SK-N-MC (cell line): Measurements from ENCODE around the gene SPATS1.

Experiments
- DNase-seq: peaks from one replicate; pipeline ENCODE4 v3.0.0-alpha.2; 2011; ENCODE audit warnings: low read depth, low spot score
- H3K27ac ChIP-seq: fragments of 200-600 bp; sonication (generic); 2 replicates; pipeline ENCODE4 v1.5.1; 2016; ENCODE audit warnings: mixed run types
- H3K36me3 ChIP-seq: fragments of 200-600 bp; sonication (generic); 2 replicates; pipeline ENCODE4 v1.6.1; 2017; ENCODE audit warnings: antibody characterized with exemption, low read length, mixed read lengths; ENCODE audit not compliant: insufficient read depth
- H3K4me3 ChIP-seq: fragments of 200-600 bp; sonication (generic); 2 replicates; pipeline ENCODE4 v1.5.1; 2016
- H3K9ac ChIP-seq: fragments of 200-600 bp; sonication (generic); 2 replicates; pipeline ENCODE4 v1.8.0; 2017; ENCODE audit warnings: mixed run types, mixed read lengths; ENCODE audit not compliant: insufficient read length
- H3K9me3 ChIP-seq: fragments of 200-600 bp; sonication (generic); 2 replicates; pipeline ENCODE4 v1.6.1; 2017; ENCODE audit warnings: low read depth, mild to moderate bottlenecking, antibody characterized with exemption, low read length, moderate library complexity, mixed read lengths
- EZH2 ChIP-seq: fragments of 200-600 bp; sonication (generic); IDR thresholded peaks from one replicate; pipeline ENCODE4 v1.6.1; 2017; ENCODE audit warnings: antibody characterized with exemption
- FOXP2 ChIP-seq: optimal IDR thresholded peaks from 2 replicates; pipeline ENCODE3; 2011; ENCODE audit warnings: mild to moderate bottlenecking, moderate library complexity; ENCODE audit not compliant: insufficient read depth; ENCODE audit errors: extremely low read length, control extremely low read depth
- POLR2AphosphoS5 ChIP-seq: IDR thresholded peaks from 2 replicates; pipeline ENCODE4 v1.6.1; 2012; ENCODE audit warnings: mild to moderate bottlenecking, low read depth, low read length, borderline replicate concordance

The SPATS1 gene

GRCh38 chr6:44366781-44367180 lies 24.3 kb downstream of the SPATS1 start:
- Histone ChIP-seq H3K27ac (no peak overlapping the region), H3K36me3 (no peaks in the 10 kb centered on the region), H3K9me3 (no peaks in the 10 kb centered on the region), H3K4me3 (no peak overlapping the region), H3K9ac (no peak overlapping the region)
- no peak for DNase-seq
- TF ChIP-seq EZH2 = no peak
- no peak for TF ChIP-seq POLR2AphosphoS5
- TF ChIP-seq FOXP2 = no peak

- TF ChIP-seq POLR2AphosphoS5 (no peak), FOXP2 (no peak), EZH2 (no peak)
- Histone ChIP-seq H3K36me3 (no peaks in the 10 kb centered on the region), H3K9me3 (no peaks in the 10 kb centered on the region), H3K27ac (peak overlapping the region; percentile 56; the same call in 1 of the 2 replicates), H3K9ac (no peak overlapping the region), H3K4me3 (no peak overlapping the region)
- DNase-seq = no peak
Measured at GRCh38 chr6:44367681-44368080, 25.2 kb downstream of the SPATS1 start.

- H3K4me3 ChIP-seq = peak overlapping the region; percentile 48
- DNase-seq = peak; percentile 47
- H3K36me3 ChIP-seq = no peaks in the 10 kb centered on the region
- no peaks in the 10 kb centered on the region for H3K9me3 ChIP-seq
- peak overlapping the region; percentile 72 for H3K27ac ChIP-seq
- no peak for TF ChIP-seq POLR2AphosphoS5
- no peak for TF ChIP-seq FOXP2
- no peak for TF ChIP-seq EZH2
- peak overlapping the region; percentile 39 for H3K9ac ChIP-seq
Measured at GRCh38 chr6:44373051-44373450, 30.6 kb downstream of the SPATS1 start.

- H3K27ac ChIP-seq = no peak overlapping the region
- H3K4me3 ChIP-seq = no peak overlapping the region
- TF ChIP-seq FOXP2 (no peak), POLR2AphosphoS5 (no peak), EZH2 (no peak)
- H3K9ac ChIP-seq = no peak overlapping the region
- no peaks in the 10 kb centered on the region for H3K36me3 ChIP-seq
- no peak for DNase-seq
- H3K9me3 ChIP-seq = no peaks in the 10 kb centered on the region
Measured at GRCh38 chr6:44373787-44374186, 31.3 kb downstream of the SPATS1 start.

- H3K9me3 ChIP-seq = no peaks in the 10 kb centered on the region
- H3K27ac ChIP-seq = no peak overlapping the region
- TF ChIP-seq POLR2AphosphoS5 (no peak), FOXP2 (no peak), EZH2 (no peak)
- no peak overlapping the region for H3K9ac ChIP-seq
- DNase-seq = no peak
- no peak overlapping the region for H3K4me3 ChIP-seq
- no peaks in the 10 kb centered on the region for H3K36me3 ChIP-seq
Measured at GRCh38 chr6:44375071-44375470, 32.6 kb downstream of the SPATS1 start.

- Histone ChIP-seq H3K27ac (no peak overlapping the region), H3K9ac (no peak overlapping the region), H3K4me3 (no peak overlapping the region), H3K9me3 (no peaks in the 10 kb centered on the region), H3K36me3 (no peaks in the 10 kb centered on the region)
- no peak for DNase-seq
- TF ChIP-seq EZH2 (no peak), POLR2AphosphoS5 (no peak), FOXP2 (no peak)
Measured at GRCh38 chr6:44377484-44377883, 35.0 kb downstream of the SPATS1 start.

- no peak overlapping the region for H3K27ac ChIP-seq
- TF ChIP-seq EZH2 (no peak), POLR2AphosphoS5 (no peak), FOXP2 (no peak)
- H3K9me3 ChIP-seq = no peaks in the 10 kb centered on the region
- no peak overlapping the region for H3K9ac ChIP-seq
- H3K4me3 ChIP-seq = no peak overlapping the region
- H3K36me3 ChIP-seq = no peaks in the 10 kb centered on the region
- DNase-seq = no peak
Measured at GRCh38 chr6:44377971-44378370, 35.5 kb downstream of the SPATS1 start.

GRCh38 chr6:44381739-44382138 lies 39.3 kb downstream of the SPATS1 start:
- Histone ChIP-seq H3K9ac (no peak overlapping the region), H3K27ac (no peak overlapping the region), H3K4me3 (no peak overlapping the region), H3K9me3 (no peaks in the 10 kb centered on the region), H3K36me3 (no peaks in the 10 kb centered on the region)
- TF ChIP-seq FOXP2 (no peak), EZH2 (no peak), POLR2AphosphoS5 (no peak)
- no peak for DNase-seq

GRCh38 chr6:44386364-44386928 lies 44.0 kb downstream of the SPATS1 start:
- Histone ChIP-seq H3K27ac (peak overlapping the region; percentile 97), H3K36me3 (peaks cover 20% of the 10 kb centered on the region), H3K9ac (peak overlapping the region; percentile 92), H3K9me3 (no peaks in the 10 kb centered on the region), H3K4me3 (peak overlapping the region; percentile 92)
- TF ChIP-seq EZH2 (no peak), POLR2AphosphoS5 (no peak)
- DNase-seq = no peak
